ENCODE results near the gene LDLRAD2. TPM values are rescaled to one million over a fixed set of nuclear protein-coding genes. Genes with fewer than 3 reads are reported as not detected.

LDLRAD2 gene
- total and polyA plus RNA-seq, 2 of the 8 experiments (the other 6 are each of a cell fraction or from before 2014, with no cell fraction given), result 0.48 to 0.74 TPM

DNA sequence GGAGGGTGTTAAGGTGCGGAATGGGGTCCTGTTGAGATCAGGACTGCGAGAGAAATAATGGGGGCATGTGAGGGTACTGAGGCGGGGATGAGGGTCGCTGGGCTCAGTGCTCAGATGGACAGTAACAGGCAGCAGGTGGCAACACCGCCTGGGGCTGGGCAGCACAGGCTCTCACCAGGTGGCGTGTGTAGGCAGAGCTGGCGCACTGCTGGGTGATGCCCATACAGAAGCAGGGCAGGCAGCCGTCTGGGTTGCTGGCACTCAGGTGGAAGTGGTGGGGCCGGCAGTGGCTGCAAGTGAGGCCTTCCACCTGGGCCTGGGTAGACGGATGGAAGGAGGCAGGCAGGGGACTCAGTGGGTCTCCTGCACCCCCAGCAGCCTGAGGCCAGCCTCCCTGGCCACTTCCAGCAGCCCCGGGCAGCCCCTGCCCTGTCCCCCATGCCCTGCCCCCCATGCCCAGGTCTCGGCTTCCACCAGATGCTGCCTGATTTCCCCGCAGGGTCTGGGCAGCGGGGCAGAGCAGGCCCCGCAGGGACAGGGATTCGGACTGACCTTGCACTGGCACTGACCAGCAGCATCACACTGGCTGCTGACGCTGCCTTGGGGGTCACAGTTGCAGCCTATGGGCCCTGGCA lies 60.5 kb downstream of the LDLRAD2 start (continued):
- TF ChIP-seq SAP30 (IDR thresholded peaks at IDR 0.05; ENCODE audit: insufficient read depth, insufficient replicate concordance, low read length) (no peak), GABPA (IDR thresholded peaks at IDR 0.05; ENCODE audit: borderline replicate concordance, insufficient read depth, low read length) (no peak), SP4 (IDR thresholded peaks at IDR 0.05; ENCODE audit: low read length) (no peak), SIRT6 (IDR thresholded peaks at IDR 0.05; ENCODE audit: low read length) (no peak), SRF (IDR thresholded peaks at IDR 0.05; ENCODE audit: low read depth, low read length) (no peak)
- TF ChIP-seq, protein P1, sequence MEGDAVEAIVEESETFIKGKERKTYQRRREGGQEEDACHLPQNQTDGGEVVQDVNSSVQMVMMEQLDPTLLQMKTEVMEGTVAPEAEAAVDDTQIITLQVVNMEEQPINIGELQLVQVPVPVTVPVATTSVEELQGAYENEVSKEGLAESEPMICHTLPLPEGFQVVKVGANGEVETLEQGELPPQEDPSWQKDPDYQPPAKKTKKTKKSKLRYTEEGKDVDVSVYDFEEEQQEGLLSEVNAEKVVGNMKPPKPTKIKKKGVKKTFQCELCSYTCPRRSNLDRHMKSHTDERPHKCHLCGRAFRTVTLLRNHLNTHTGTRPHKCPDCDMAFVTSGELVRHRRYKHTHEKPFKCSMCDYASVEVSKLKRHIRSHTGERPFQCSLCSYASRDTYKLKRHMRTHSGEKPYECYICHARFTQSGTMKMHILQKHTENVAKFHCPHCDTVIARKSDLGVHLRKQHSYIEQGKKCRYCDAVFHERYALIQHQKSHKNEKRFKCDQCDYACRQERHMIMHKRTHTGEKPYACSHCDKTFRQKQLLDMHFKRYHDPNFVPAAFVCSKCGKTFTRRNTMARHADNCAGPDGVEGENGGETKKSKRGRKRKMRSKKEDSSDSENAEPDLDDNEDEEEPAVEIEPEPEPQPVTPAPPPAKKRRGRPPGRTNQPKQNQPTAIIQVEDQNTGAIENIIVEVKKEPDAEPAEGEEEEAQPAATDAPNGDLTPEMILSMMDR (IDR thresholded peaks at IDR 0.05; ENCODE audit: control extremely low read depth in 1 of 3, insufficient read depth in 1 of 3, low read depth in 1 of 3, low read length in 3 of 3), result no peak

Data from H1 (cell line).